EH (cell line): ENCODE results near the gene SLC44A2.
A peak's percentile ranks its signal among the peaks of the same experiment; 100 is the strongest.

Experiments used
- DNase-seq: peaks from one replicate; pipeline ENCODE4 v3.0.0-alpha.2; 2015; ENCODE audit warnings: low read depth

The SLC44A2 gene

GRCh38 chr19:10682397-10683063 is 57.2 kb downstream of the SLC44A2 start:
- no peak for DNase-seq

DNA sequence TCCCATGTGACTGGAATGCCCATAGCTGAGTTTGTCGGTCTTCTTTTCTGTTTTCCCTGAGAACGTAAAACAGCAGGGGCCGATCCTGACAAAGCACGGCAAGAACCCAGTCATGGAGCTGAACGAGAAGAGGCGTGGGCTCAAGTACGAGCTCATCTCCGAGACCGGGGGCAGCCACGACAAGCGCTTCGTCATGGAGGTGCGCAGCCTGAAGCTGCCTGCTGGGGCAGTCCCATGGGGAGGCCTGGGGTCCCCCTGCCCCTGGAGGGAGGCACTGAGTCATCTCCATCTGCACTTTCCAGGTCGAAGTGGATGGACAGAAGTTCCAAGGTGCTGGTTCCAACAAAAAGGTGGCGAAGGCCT is 57.7 kb downstream of the SLC44A2 start:
- DNase-seq, result no peak

DNA sequence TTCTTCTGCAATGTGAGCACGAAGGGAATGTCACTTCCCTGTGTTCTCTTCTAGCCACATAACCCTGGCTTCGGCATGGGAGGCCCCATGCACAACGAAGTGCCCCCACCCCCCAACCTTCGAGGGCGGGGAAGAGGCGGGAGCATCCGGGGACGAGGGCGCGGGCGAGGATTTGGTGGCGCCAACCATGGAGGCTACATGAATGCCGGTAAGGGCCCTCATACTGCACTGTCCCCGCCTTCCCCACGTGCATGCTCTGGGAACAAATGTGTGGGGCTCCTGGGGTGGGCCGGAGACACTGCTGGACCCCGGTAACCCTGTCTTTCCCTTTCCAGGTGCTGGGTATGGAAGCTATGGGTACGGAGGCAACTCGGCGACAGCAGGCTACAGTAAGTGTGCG is 58.2 kb downstream of the SLC44A2 start:
- DNase-seq, result no peak

DNA sequence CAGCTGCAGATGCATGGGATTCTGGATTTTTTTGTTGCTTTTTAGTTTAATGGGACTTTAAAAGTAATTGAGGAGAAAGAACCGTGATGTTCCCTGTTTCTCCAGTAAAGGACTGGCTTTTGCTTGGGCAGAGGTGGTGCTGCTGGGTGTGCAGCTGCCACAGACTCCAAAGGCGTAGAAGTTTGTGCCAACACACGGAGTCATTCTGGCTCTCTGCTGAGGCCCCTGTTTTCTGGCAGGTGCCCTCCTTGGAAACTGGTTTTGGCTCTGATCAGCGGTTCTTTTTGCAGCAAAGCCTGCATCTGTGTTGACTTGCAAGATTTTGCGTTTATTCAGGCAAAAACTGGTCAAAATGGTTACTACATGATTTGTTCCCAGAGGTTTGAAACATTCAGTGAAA is 59.9 kb downstream of the SLC44A2 start:
- no peak for DNase-seq

- no peak for DNase-seq
Observed at GRCh38 chr19:10686193-10686592, 60.8 kb downstream of the SLC44A2 start.

GRCh38 chr19:10686661-10687517 is 61.5 kb downstream of the SLC44A2 start:
- no peak for DNase-seq

- DNase-seq, result no peak
Observed at GRCh38 chr19:10687518-10688288, 62.4 kb downstream of the SLC44A2 start.

DNA sequence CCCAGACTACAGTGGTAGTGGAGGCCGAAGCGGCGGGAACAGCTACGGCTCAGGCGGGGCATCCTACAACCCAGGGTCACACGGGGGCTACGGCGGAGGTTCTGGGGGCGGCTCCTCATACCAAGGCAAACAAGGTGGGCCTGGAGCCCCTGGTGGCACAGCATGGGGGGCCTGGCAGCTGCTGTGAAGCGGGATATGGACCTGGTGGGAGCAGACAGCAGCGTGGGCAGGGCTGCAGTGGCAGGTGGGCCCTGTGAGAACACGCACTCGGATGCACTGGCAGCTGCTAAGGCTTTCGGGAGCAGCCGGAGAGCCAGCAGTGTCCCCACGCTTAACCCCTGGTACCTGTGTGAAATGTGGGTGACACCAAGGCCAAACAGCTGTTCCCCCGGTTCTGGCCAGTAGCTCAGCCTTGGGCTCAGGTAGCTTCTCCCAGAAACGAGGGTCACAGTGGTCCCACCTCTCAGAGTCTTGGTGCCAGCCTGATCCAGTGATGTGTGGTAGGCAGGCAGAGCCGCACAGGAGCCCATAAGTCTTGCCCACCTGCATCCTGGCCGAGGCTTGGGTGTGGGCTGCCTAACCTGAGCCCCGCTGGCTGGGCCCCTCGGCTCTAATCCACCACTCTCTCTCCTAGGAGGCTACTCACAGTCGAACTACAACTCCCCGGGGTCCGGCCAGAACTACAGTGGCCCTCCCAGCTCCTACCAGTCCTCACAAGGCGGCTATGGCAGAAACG is 63.4 kb downstream of the SLC44A2 start:
- no peak for DNase-seq

DNA sequence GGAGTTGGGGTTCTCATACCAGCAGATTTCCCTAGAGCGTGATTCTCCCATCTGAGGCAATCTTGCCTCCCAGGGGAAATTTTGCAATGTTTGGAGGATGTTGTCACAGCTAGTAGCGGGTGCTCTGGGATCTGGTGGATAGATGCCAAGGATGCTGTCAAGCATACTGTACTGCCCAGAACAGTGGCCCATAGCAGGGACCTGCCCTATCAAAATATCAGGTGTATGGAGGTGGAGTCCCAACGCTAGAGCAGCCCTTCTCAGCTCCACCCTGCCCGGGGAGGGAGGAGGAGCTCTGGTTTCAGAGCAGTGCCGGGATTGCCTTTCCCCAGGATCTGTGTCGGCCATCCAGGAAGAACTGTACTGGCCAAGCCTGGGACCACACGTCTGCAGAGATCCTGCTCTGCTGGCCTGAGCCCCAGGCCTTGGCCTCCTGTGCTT is 65.0 kb downstream of the SLC44A2 start:
- peak; percentile 55 for DNase-seq

DNA sequence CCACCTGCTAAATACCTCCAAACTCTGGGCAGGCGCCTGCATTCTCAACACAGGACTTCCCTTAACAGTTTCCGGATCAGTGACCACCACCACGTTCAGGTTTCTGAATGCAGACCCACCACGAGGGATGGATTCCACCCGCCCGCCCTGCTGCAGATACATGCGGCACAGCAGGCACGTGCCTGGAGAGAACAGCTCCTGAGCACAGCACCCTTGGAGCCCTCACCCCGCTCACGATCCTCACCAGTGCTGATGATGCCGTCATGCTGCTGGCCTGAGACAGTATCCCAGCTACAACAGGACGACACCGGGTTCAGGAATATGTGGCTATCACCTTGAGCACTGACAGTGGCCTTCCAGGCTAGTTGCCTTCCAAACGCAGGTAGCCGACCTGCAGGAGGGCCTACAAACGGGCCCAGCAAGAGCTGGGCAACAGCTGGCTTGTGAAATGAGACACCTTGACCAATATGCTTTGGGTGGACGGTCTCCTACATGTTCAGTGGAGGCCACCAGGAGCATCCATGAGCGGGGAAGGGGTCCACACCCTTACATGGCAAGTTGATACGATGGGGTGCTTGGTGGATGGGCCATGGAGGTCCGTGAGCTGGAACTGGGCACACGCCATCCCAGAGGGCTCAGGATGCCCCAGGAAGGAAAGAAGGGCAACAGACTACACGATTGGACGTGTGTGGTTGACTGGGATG is 66.0 kb downstream of the SLC44A2 start:
- DNase-seq, result no peak

DNA sequence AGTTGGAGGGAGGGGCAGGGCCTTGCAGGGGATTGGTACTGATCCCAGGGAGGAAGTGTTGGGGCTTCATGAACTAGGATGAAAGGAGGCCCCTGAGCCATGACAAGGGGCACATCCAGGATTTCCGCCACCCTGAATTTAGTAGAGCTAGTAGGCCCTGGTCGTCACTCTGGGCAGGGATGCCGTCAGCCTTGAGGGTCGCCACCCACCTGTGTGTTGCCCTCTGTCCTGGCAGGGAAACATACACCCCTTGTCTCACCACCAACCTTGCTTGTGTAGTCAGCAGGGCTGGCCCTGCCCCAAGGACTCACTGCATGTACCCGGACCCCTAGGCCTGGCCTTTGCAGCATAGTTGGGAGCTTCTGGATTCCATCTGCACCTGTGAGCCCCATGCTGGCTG is 66.5 kb downstream of the SLC44A2 start:
- DNase-seq, result no peak

- DNase-seq, result no peak
Observed at GRCh38 chr19:10692673-10693264, 67.4 kb downstream of the SLC44A2 start.
